HEK293 (cell line): ENCODE results near the gene F11.
"Not testable (repeated sequence)": the region's sequence is repeated elsewhere in the genome, so short reads cannot be mapped to it uniquely, and the experiment has no call there.

Source experiments
- CTCF ChIA-PET: fragments of 350-600 bp; formaldehyde crosslinking; extraction: SDS; loops from one replicate; lab custom pipeline; 2021; ENCODE audit warnings: antibody characterized with exemption; lab: Yijun Ruan, JAX
- POLR2A ChIA-PET: fragments of 300-600 bp; formaldehyde crosslinking; extraction: SDS; loops from one replicate; lab custom pipeline; 2020; ENCODE audit warnings: antibody characterized with exemption, inconsistent platforms; lab: Yijun Ruan, JAX
- H3K27ac ChIP-seq: fragments of 200-500 bp; sonication (Bioruptor generic); 2 replicates; pipeline ENCODE4 v1.5.1; 2014; ENCODE audit warnings: low read depth, low read length, control low read depth, inconsistent platforms; ENCODE audit errors: extremely low read depth
- H3K36me3 ChIP-seq, 2 experiments: fragments of 200-500 bp in 1 of 2; sonication (Bioruptor generic) in 1 of 2; 1 replicate in 1 of 2; 2 replicates in 1 of 2; pipeline ENCODE4 v1.5.1; 2014 to 2017; ENCODE audit warnings: inconsistent platforms in 2 of 2, low read length in 2 of 2; ENCODE audit not compliant: control insufficient read depth in 2 of 2, insufficient read depth in 1 of 2
- H3K4me1 ChIP-seq: fragments of 200-500 bp; sonication (Bioruptor generic); 2 replicates; pipeline ENCODE4 v1.5.1; 2014; ENCODE audit warnings: mild to moderate bottlenecking, low read length, inconsistent platforms; ENCODE audit not compliant: control insufficient read depth, insufficient read depth
- H3K4me3 ChIP-seq: 2 replicates; pipeline ENCODE4 v1.5.1; 2011; ENCODE audit warnings: low read depth, mild to moderate bottlenecking, control low read depth, low read length, moderate library complexity
- H3K9me3 ChIP-seq: fragments of 200-500 bp; sonication (Bioruptor generic); 2 replicates; pipeline ENCODE4 v1.5.1; 2014; ENCODE audit warnings: low read depth, low read length, inconsistent platforms; ENCODE audit not compliant: control insufficient read depth, insufficient read depth
- AEBP2 ChIP-seq: fragments of 450-650 bp; formaldehyde crosslinking; IDR thresholded peaks from 2 replicates; pipeline ENCODE4 v1.5.1; 2016; ENCODE audit warnings: missing biosample characterization, missing genetic modification characterization, borderline replicate concordance
- RBAK ChIP-seq: fragments of 450-650 bp; formaldehyde crosslinking; IDR thresholded peaks from 2 replicates; pipeline ENCODE4 v1.5.1; 2016; ENCODE audit warnings: missing biosample characterization, missing genetic modification characterization
- SP3 ChIP-seq: fragments of 450-650 bp; formaldehyde crosslinking; IDR thresholded peaks from 2 replicates; pipeline ENCODE4 v1.5.1; 2016; ENCODE audit warnings: missing biosample characterization, missing genetic modification characterization
- ZBTB26 ChIP-seq: fragments of 450-650 bp; formaldehyde crosslinking; optimal IDR thresholded peaks from 2 replicates; pipeline ENCODE3; 2016; ENCODE audit warnings: missing biosample characterization, mild to moderate bottlenecking, missing genetic modification characterization
- ZBTB8A ChIP-seq: fragments of 450-650 bp; formaldehyde crosslinking; IDR thresholded peaks from 2 replicates; pipeline ENCODE4 v1.5.1; 2016; ENCODE audit warnings: missing biosample characterization, missing genetic modification characterization
- ZNF112 ChIP-seq: fragments of 450-650 bp; formaldehyde crosslinking; IDR thresholded peaks from 2 replicates; pipeline ENCODE4 v1.5.0; 2017; ENCODE audit warnings: missing biosample characterization, missing genetic modification characterization
- ZNF133 ChIP-seq: fragments of 450-650 bp; formaldehyde crosslinking; IDR thresholded peaks from 2 replicates; pipeline ENCODE4 v1.5.1; 2016; ENCODE audit warnings: missing biosample characterization, missing genetic modification characterization
- ZNF19 ChIP-seq: fragments of 450-650 bp; formaldehyde crosslinking; IDR thresholded peaks from 2 replicates; pipeline ENCODE4; 2016; ENCODE audit warnings: missing biosample characterization, missing genetic modification characterization, low read depth
- ZNF292 ChIP-seq: fragments of 450-650 bp; formaldehyde crosslinking; IDR thresholded peaks from 2 replicates; pipeline ENCODE4 v1.5.1; 2016; ENCODE audit warnings: low read depth, missing biosample characterization, missing genetic modification characterization, borderline replicate concordance
- ZNF37A ChIP-seq: fragments of 450-650 bp; IDR thresholded peaks from 2 replicates; pipeline ENCODE4 v1.5.1; 2018; ENCODE audit warnings: missing biosample characterization, missing genetic modification characterization
- ZNF426 ChIP-seq: fragments of 450-650 bp; formaldehyde crosslinking; IDR thresholded peaks from 2 replicates; pipeline ENCODE4 v1.5.1; 2017; ENCODE audit warnings: missing biosample characterization, missing genetic modification characterization, mild to moderate bottlenecking, inconsistent platforms, moderate library complexity
- ZNF510 ChIP-seq: fragments of 450-650 bp; formaldehyde crosslinking; IDR thresholded peaks from 2 replicates; pipeline ENCODE4 v1.5.1; 2018; ENCODE audit warnings: mild to moderate bottlenecking, missing genetic modification characterization, missing biosample characterization; ENCODE audit not compliant: insufficient replicate concordance
- ZNF514 ChIP-seq: fragments of 450-650 bp; formaldehyde crosslinking; IDR thresholded peaks from 2 replicates; pipeline ENCODE4 v1.5.1; 2016; ENCODE audit warnings: missing biosample characterization, missing genetic modification characterization
- ZNF521 ChIP-seq: fragments of 450-650 bp; formaldehyde crosslinking; IDR thresholded peaks from 2 replicates; pipeline ENCODE4 v1.5.1; 2017; ENCODE audit warnings: missing biosample characterization, mild to moderate bottlenecking, missing genetic modification characterization
- ZNF658 ChIP-seq: fragments of 450-650 bp; formaldehyde crosslinking; IDR thresholded peaks from 2 replicates; pipeline ENCODE4; 2016; ENCODE audit warnings: missing biosample characterization, missing genetic modification characterization
- ZNF692 ChIP-seq: fragments of 450-650 bp; formaldehyde crosslinking; IDR thresholded peaks from 2 replicates; pipeline ENCODE4 v1.5.1; 2016; ENCODE audit warnings: missing biosample characterization, missing genetic modification characterization
- ZNF776 ChIP-seq: fragments of 450-650 bp; formaldehyde crosslinking; IDR thresholded peaks from 2 replicates; pipeline ENCODE4 v1.5.0; 2017; ENCODE audit warnings: missing biosample characterization, missing genetic modification characterization, borderline replicate concordance
- ZNF830 ChIP-seq: fragments of 450-650 bp; IDR thresholded peaks from 2 replicates; pipeline ENCODE4 v1.5.0; 2018; ENCODE audit warnings: missing biosample characterization, missing genetic modification characterization, low read depth, mild to moderate bottlenecking, moderate library complexity
- ZNF843 ChIP-seq: fragments of 450-650 bp; formaldehyde crosslinking; IDR thresholded peaks from 2 replicates; pipeline ENCODE4 v1.5.1; 2016; ENCODE audit warnings: missing biosample characterization, missing genetic modification characterization
- TF ChIP-seq, protein P1 (sequence below): fragments of 450-650 bp; formaldehyde crosslinking; IDR thresholded peaks from 2 replicates; pipeline ENCODE4 v1.5.1; 2016; ENCODE audit warnings: missing biosample characterization, missing genetic modification characterization
- TF ChIP-seq, protein P2 (sequence below): fragments of 450-650 bp; formaldehyde crosslinking; IDR thresholded peaks from 2 replicates; pipeline ENCODE4 v1.5.1; 2016; ENCODE audit warnings: missing biosample characterization, missing genetic modification characterization
- TF ChIP-seq, protein P3 (sequence below): fragments of 450-650 bp; formaldehyde crosslinking; IDR thresholded peaks from 2 replicates; pipeline ENCODE4 v1.5.1; 2016; ENCODE audit warnings: missing biosample characterization, missing genetic modification characterization

The F11 gene

DNA sequence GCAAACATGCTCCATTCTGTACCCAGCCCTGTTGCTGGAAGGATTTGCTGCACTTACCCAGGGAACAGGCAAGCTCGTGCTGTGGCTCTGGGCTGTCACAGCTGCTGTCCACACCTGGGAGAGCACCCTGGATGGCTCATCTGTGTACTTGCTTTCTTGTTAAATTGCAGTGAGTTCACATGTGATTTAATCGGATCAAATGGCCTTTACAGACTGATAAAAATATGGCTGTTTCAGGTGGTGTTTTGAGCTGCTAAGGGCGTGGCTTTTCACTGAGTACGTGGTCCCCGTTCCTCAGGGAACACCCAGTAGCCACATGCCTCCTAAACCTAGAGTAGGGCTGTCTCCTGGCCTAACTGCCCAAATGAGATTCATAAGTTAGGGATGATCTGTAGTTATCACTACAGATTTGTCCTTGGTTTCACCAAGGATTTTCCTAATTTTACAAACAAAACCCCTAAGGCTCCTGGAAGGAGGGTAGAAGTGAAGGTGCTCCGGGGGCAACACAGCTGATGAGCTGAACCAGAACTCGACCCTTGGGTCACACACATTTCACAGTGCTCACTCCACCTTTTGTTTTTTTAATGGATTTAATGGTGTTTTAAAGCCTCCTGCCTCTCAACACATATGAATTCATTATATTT lies 25.0 kb upstream of the F11 start:
- TF ChIP-seq ZNF692 (no peak), ZBTB8A (no peak), ZNF510 (tag by site-specific recombination) (no peak), ZNF19 (tag by site-specific recombination) (no peak), ZNF521 (tag by site-specific recombination) (no peak), AEBP2 (no peak), ZNF133 (no peak), ZBTB26 (tag by site-specific recombination) (no peak)
- TF ChIP-seq, protein P1, sequence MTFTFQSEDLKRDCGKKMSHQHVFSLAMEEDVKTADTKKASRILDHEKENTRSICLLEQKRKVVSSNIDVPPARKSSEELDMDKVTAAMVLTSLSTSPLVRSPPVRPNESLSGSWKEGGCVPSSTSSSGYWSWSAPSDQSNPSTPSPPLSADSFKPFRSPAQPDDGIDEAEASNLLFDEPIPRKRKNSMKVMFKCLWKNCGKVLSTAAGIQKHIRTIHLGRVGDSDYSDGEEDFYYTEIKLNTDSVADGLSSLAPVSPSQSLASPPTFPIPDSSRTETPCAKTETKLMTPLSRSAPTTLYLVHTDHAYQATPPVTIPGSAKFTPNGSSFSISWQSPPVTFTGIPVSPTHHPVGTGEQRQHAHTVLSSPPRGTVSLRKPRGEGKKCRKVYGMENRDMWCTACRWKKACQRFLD (tag by site-specific recombination), result no peak
- TF ChIP-seq, all 188 proteins: peak for 0
- H3K27ac ChIP-seq, result no peak overlapping the region
- ChIA-PET CTCF (interaction anchor here (0.7 kb wide), 1 partner anchor 314 kb away, joined by 3 read pairs; no protein-coding TSS in a partner anchor), POLR2A (no interaction called here)
- H3K36me3 ChIP-seq, result no peaks in the 10 kb centered on the region
- H3K4me3 ChIP-seq, result no peak overlapping the region
- no peaks in the 10 kb centered on the region for H3K4me1 ChIP-seq
- no peaks in the 10 kb centered on the region for H3K9me3 ChIP-seq

DNA sequence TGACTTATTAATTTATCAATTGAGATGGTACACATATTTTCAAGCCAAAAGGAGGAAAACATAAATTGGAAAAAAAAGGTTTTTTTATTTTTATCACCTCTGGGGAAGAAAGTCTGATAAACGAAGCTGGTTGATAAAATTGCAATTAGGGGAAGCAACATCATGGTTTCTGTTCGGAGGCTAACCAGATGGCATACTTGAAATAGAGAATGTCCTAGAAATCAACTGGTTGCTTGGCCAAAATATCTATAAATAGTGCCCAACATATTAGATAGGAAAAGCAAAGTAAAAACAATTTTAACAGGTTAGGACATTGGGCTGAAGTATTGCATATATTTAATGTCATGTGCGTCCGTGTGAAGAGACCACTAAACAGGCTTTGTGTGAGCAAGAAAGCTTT lies 24.4 kb upstream of the F11 start:
- Histone ChIP-seq H3K4me1 (no peaks in the 10 kb centered on the region), H3K4me3 (no peak overlapping the region), H3K27ac (no peak overlapping the region), H3K36me3 (no peaks in the 10 kb centered on the region), H3K9me3 (no peaks in the 10 kb centered on the region)
- TF ChIP-seq RBAK (tag by site-specific recombination) (no peak), ZNF292 (no peak), ZNF658 (no peak), SP3 (tag by site-specific recombination) (no peak), ZNF37A (tag by site-specific recombination) (no peak), ZNF426 (tag by site-specific recombination) (no peak), ZNF843 (tag by site-specific recombination) (no peak), ZNF776 (no peak), ZNF514 (no peak), ZNF830 (tag by site-specific recombination) (no peak), ZNF112 (tag by site-specific recombination) (no peak)
- TF ChIP-seq, protein P2, sequence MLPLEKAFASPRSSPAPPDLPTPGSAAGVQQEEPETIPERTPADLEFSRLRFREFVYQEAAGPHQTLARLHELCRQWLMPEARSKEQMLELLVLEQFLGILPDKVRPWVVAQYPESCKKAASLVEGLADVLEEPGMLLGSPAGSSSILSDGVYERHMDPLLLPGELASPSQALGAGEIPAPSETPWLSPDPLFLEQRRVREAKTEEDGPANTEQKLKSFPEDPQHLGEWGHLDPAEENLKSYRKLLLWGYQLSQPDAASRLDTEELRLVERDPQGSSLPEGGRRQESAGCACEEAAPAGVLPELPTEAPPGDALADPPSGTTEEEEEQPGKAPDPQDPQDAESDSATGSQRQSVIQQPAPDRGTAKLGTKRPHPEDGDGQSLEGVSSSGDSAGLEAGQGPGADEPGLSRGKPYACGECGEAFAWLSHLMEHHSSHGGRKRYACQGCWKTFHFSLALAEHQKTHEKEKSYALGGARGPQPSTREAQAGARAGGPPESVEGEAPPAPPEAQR (tag by site-specific recombination), result no peak
- TF ChIP-seq, protein P3, sequence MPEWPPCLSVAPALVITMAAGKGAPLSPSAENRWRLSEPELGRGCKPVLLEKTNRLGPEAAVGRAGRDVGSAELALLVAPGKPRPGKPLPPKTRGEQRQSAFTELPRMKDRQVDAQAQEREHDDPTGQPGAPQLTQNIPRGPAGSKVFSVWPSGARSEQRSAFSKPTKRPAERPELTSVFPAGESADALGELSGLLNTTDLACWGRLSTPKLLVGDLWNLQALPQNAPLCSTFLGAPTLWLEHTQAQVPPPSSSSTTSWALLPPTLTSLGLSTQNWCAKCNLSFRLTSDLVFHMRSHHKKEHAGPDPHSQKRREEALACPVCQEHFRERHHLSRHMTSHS (tag by site-specific recombination), result no peak
- ChIA-PET POLR2A (no interaction called here), CTCF (no interaction called here)

- H3K36me3 ChIP-seq, H3K9me3 ChIP-seq, CTCF ChIA-PET, H3K27ac ChIP-seq, H3K4me3 ChIP-seq, H3K4me1 ChIP-seq, POLR2A ChIA-PET: not testable (repeated sequence)
These were observed 24.0 kb upstream of the F11 start for GRCh38 chr4:186242031-186242430.
